ENCODE data around the gene HDGF.

The HDGF gene

GRCh38 chr1:156751451-156751756 is at the start of gene HDGF:
TSS of gene HDGF (minus strand) at chr1:156751675. CDS start at chr1:156751429, 246 bp downstream.
- DNase-seq, result no peak

DNA sequence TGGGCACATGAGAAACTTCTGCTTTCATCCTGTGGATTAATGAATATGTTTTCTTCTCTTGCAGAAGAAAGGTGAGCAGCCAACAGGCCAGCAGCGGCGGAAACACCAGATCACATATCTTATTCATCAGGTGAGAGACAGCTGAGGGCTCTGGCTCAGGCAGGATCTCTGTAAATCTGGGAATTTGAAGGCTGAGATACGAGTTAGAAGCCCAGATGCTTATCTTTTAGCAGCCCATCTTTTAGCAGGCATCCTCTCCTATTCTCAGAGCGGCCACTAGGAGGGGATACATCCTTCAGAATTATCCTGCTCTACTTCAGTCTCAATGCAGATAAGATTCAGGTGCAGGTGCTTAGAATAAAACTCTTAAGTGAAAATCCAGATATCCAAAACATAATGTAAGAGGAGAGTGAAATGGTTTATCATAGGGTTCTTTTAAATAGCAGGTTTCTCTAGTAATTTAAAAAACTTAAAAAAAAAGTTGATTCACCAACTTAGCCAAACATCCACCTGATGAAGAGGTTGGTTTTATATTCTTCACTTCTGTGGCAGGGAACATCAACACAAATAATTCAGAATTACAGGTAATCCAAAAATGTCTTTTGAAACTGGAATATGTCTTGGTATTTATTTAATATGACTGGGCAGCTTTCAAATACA is 45.9 kb upstream of the HDGF start:
- DNase-seq, result peak; percentile 64 to 68

DNA sequence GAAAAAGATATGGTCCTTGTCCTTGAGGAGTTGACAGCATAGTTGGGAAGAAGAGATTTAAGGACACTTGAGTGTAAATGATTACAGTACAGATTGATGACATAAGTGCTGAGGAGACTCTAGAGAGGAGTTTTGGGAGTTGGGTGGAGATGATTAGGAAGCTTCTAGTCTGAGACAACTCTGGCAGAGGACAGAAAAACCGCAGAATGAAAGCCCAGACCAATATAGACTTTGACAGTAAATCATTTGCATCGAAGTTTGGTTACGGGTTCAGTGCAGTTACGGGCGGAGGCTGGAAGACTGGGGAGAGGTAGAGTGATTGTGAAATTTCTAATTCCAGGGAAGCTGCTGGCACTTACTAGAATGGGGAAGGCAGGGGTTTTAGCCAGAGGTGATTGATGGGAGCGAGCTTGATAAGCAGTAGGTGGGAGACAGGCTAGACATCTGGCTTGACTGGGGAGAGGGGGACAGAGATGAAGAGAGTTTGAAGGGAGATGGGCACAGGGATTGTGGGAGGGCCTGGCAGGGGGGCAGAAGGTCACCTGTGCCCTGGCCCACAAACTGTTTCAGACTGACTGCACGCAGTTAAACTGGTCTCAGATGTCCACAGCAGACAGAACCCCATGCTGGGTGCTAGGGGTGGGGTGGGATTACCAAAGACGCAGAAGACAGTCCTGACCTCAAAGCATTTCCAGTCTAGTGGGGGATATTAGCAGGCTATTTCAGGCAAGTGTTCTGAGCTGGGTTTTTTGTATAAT is 45.0 kb upstream of the HDGF start:
- no peak for DNase-seq

GRCh38 chr1:156795787-156796186 is 44.3 kb upstream of the HDGF start:
- no peak for DNase-seq

DNA sequence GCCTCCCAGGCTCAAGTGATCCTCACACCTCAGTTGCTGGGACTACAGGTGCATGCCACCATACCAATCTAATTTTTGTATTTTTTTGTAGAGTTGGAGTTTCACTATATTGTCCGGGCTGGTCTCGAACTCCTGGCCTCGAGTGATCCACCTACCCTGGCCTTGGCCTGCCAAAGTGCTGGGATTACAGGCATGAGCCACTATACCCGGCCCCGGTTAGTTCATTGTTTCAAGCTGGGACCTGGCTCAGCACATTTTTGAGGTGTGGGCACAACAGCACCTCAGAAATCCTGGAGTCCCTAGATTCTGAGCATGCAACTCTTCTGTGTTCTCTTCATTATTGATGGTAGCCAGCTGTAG is 43.9 kb upstream of the HDGF start:
- DNase-seq, result no peak

- no peak for DNase-seq
Measured at GRCh38 chr1:156794506-156795373, 43.3 kb upstream of the HDGF start.

DNA sequence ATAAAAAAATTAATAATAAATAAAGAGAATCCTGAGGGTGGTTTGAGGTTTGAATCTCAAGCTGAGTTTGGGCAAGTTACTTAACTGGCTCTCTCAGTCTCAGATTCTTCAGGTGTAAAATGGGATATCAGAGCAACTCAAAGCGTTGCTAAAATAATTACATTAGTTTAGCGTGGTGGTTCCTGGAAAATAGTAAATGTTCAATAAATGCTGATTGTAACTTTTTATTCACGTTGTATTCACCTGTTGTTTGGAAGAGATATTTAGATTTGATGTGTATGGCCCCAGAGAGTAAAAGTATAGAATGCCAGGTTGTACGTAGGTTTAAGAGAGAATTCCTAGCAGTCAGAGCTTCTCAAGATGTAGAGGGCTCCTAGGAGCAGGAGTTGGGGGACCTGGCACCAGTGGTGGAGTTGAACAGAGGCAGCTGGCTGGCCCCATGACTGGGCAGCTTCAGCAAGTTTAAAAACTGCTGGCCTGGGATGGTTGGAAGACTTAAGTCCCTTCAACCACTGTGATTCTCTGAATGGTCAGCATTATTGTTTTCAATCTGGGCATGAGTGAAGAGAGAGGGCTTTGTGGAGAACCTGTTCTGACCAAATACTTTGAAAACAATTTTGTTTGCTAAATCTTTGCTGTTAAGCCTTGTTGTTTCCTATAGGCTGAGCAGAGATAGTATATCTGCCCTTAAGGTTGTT is 38.3 kb upstream of the HDGF start:
- no peak for DNase-seq

- DNase-seq, result no peak
Measured at GRCh38 chr1:156788136-156788535, 36.7 kb upstream of the HDGF start.

GRCh38 chr1:156786640-156787039 is 35.2 kb upstream of the HDGF start:
- no peak for DNase-seq

DNA sequence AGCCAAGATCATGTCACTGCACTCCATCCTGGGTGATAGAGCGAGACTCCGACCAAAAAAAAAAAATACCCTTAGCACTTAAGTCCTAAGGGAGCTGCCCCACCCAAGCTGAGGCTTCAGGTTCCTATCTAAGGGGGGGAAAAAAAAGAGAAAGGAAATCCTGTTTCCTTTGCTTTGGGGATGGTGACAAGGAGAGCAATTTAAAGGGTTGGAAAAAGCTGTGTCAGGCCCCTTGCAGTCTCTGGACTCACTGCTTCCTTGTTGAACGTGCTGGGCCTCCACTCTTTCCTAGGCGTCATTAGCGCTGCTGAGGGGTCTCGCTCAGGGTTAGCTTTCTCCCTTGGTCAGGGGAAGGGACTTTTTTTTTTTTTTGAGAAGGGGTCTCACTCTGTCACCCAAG is 34.0 kb upstream of the HDGF start:
- no peak for DNase-seq

GRCh38 chr1:156781585-156782186 is 30.2 kb upstream of the HDGF start:
- DNase-seq, result no peak

GRCh38 chr1:156777573-156777972 is 26.1 kb upstream of the HDGF start:
- no peak for DNase-seq

GRCh38 chr1:156776942-156777341 is 25.5 kb upstream of the HDGF start:
- no peak for DNase-seq

GRCh38 chr1:156775799-156776198 is 24.3 kb upstream of the HDGF start:
- peak; percentile 28 to 42 for DNase-seq

GRCh38 chr1:156773607-156774006 is 22.1 kb upstream of the HDGF start:
- no peak for DNase-seq

DNA sequence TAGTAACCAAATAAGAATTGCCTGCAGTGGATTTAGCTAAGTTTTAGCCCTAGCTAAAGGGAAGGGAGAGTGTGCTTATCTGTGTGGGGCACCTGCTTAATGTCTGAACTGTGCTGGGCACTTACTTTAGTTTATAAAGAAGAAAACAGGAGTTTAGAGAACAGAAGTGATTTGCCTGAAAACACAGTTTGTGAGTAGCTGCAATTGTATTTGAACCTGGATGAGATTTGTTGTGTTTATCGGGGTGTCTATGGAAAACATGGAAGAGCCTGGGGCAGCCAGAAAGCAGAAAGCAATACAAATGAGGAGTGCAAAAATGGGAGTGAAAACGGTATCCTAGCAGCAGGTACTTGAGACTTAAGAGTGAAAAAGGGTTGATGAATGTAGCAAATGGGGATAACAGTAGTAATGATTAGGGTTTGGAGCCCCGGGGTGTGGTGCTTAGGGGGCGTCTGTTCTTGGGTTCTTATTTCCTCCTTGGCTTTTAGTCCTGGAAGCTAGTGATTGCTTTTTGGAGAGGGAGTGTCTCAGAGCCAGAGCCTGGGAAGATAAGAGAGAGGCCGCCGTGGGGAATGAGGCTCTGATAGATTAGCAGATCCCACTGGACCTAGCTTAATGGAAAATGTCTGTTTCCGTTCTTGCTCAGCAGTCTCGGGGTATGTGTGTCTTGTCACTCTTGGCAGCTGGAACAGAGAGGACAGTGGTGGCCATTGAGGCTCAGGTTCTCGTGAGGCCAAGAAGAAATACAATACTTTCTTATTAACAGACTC is 21.4 kb upstream of the HDGF start:
- DNase-seq, result no peak

GRCh38 chr1:156772222-156772621 is 20.7 kb upstream of the HDGF start:
- DNase-seq, result no peak

- DNase-seq, result no peak
Measured at GRCh38 chr1:156768610-156769295, 17.3 kb upstream of the HDGF start.

DNA sequence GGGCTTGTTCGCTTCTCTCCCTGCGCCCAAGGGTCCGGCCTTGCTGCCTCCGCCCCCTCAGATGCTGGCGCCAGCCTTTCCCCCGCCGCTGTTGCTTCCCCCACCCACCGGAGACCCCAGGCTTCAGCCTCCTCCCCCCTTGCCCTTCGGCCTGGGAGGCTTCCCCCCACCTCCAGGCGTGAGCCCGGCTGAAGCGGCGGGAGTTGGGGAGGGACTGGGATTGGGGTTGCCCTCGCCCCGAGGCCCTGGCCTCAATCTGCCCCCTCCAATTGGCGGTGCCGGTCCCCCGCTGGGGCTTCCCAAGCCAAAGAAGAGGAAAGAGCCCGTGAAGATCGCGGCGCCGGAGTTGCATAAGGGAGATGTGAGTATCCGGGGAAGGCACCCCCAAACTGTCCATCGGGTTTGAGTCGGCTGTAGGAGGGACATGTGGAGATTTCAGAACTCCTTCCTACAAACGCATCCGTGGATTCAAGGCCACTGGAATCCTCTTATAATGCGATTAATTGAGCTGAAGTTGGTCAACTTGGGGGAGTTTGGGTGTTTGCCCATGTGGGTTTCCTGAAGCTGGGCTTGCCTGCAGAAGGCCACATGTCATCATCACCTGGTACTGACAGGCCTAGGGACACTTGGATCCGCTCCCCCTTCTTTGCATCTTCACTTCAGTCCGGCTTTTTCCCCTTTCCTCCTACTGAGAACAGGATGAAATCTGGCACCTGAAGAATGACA is 16.6 kb upstream of the HDGF start:
- DNase-seq, result no peak

GRCh38 chr1:156767101-156767878 is 15.8 kb upstream of the HDGF start, which contains the start of gene PRCC:
TSS of gene PRCC (plus strand) at chr1:156767535. CDS start at chr1:156767772, 237 bp downstream.
- DNase-seq, result peak; percentile 96 to 97
